Measurements from ENCODE around the gene TCEAL1. TPM values are rescaled to one million over a fixed set of nuclear protein-coding genes. Genes with fewer than 3 reads are reported as not detected.

Gene TCEAL1
- total RNA-seq, 4 donors from 2014 or later: 32.8 to 70.3 (median 51.7) TPM

- DNase-seq (ENCODE audit: low spot score): no peak
- no peak for ATAC-seq (ENCODE audit: low FRiP score)
- TF ChIP-seq CTCF (IDR thresholded peaks at IDR 0.05): no peak
Observed at GRCh38 chrX:103674531-103675454, 46.0 kb downstream of the TCEAL1 start.

- TF ChIP-seq CTCF (IDR thresholded peaks at IDR 0.05): no peak
- no peak for DNase-seq (ENCODE audit: low spot score)
- ATAC-seq (ENCODE audit: low FRiP score): no peak
Observed at GRCh38 chrX:103678199-103678993, 49.6 kb downstream of the TCEAL1 start.

Other genes with a start within 250 kb of the TCEAL1 start
- 1 to 10 TPM in 1 of 4 donors, under 1 TPM in 2, not detected in 1; 0.19 to 1.3 (median 0.44) TPM for gene RAB40A, start 109.5 kb upstream of the TCEAL1 start, total RNA-seq
- gene TCEAL4, start 43.5 kb upstream of the TCEAL1 start, total RNA-seq: 100 to 1,000 TPM in 3 of 4 donors, 10 to 100 TPM in 1; 90.0 to 221 (median 107) TPM
- gene TCEAL3, start 21.0 kb upstream of the TCEAL1 start, total RNA-seq: 10 to 100 TPM; 23.9 to 41.7 (median 31.2) TPM
- gene MORF4L2, start 57.7 kb downstream of the TCEAL1 start, total RNA-seq: 100 to 1,000 TPM; 173 to 373 (median 272) TPM
- not detected for gene TMEM31, start 81.9 kb downstream of the TCEAL1 start, total RNA-seq
- 10 to 100 TPM in 1 of 4 donors, 1 to 10 TPM in 1, under 1 TPM in 2; 0.38 to 18.8 (median 1.4) TPM for gene PLP1, start 147.9 kb downstream of the TCEAL1 start, total RNA-seq
- gene RAB9B, start 203.3 kb downstream of the TCEAL1 start, total RNA-seq: 1 to 10 TPM in 1 of 4 donors, under 1 TPM in 3; 0.50 to 3.9 (median 0.76) TPM

All from omental fat pad (tissue), 4 donors.